GM23338 (cell line): ENCODE measurements around the gene IMPDH1. TPM values are rescaled to one million over a fixed set of nuclear protein-coding genes. Genes with fewer than 3 reads are reported as not detected.

Experiments
- ATAC-seq: fragments of 200-7000 bp; cut with Tn5 transposase; 3 replicates; pipeline ENCODE4 v1.9.1; 2020
- DNase-seq: peaks from one replicate; pipeline ENCODE4 v3.0.0-alpha.2; 2015; ENCODE audit warnings: low spot score
- H2AFZ ChIP-seq: fragments of 200-600 bp; sonication (generic); 2 replicates; pipeline ENCODE4 v1.8.0; 2016; ENCODE audit warnings: antibody characterized with exemption, mild to moderate bottlenecking, moderate library complexity
- H3F3A ChIP-seq: fragments of 200-600 bp; sonication (generic); replicated peaks from 2 replicates; pipeline ENCODE4 v1.8.0; 2017; ENCODE audit warnings: antibody characterized with exemption, mixed run types, low read depth
- H3K27ac ChIP-seq: fragments of 200-600 bp; sonication (generic); 2 replicates; pipeline ENCODE4 v1.6.1; 2016; ENCODE audit warnings: low read depth
- H3K27me3 ChIP-seq: fragments of 200-600 bp; sonication (generic); 2 replicates; pipeline ENCODE4 v1.8.0; 2016; ENCODE audit warnings: mild to moderate bottlenecking, mixed run types, moderate library complexity; ENCODE audit not compliant: insufficient read depth
- H3K36me3 ChIP-seq: fragments of 200-600 bp; sonication (generic); 2 replicates; pipeline ENCODE4 v1.8.0; 2016; ENCODE audit warnings: mild to moderate bottlenecking; ENCODE audit not compliant: insufficient read depth
- H3K4me1 ChIP-seq: fragments of 200-600 bp; sonication (generic); 2 replicates; pipeline ENCODE4 v1.8.0; 2016; ENCODE audit warnings: mild to moderate bottlenecking, moderate library complexity; ENCODE audit not compliant: insufficient read depth
- H3K4me2 ChIP-seq: fragments of 200-600 bp; sonication (generic); 2 replicates; pipeline ENCODE4 v1.7.1; 2017; ENCODE audit warnings: mixed run types
- H3K4me3 ChIP-seq: fragments of 200-600 bp; sonication (generic); 2 replicates; pipeline ENCODE4 v1.6.1; 2016; ENCODE audit warnings: mixed run types
- H3K79me2 ChIP-seq: fragments of 200-600 bp; sonication (generic); replicated peaks from 2 replicates; pipeline ENCODE4 v1.8.0; 2017; ENCODE audit warnings: mild to moderate bottlenecking; ENCODE audit not compliant: insufficient read depth
- H3K9me2 ChIP-seq: fragments of 200-600 bp; sonication (generic); 2 replicates; pipeline ENCODE4 v1.8.0; 2017; ENCODE audit not compliant: insufficient read depth
- H4K20me1 ChIP-seq: fragments of 200-600 bp; sonication (generic); replicated peaks from 2 replicates; pipeline ENCODE4 v1.8.0; 2017; ENCODE audit warnings: mild to moderate bottlenecking; ENCODE audit not compliant: insufficient read depth
- H3K27ac Mint-ChIP-seq: 2 replicates; pipeline ENCODE4 v1.8.0; 2020; ENCODE audit warnings: inconsistent platforms, mild to moderate bottlenecking, moderate library complexity, mixed read lengths
- H3K27me3 Mint-ChIP-seq: 3 replicates; pipeline ENCODE4 v1.8.0; 2022; ENCODE audit warnings: low read depth, mild to moderate bottlenecking, moderate library complexity, mixed read lengths, inconsistent platforms; ENCODE audit not compliant: insufficient read depth, poor library complexity
- H3K36me3 Mint-ChIP-seq: 3 replicates; pipeline ENCODE4 v1.8.0; 2021; ENCODE audit warnings: low read depth, mild to moderate bottlenecking, inconsistent platforms, moderate library complexity, mixed read lengths
- H3K4me1 Mint-ChIP-seq: 3 replicates; pipeline ENCODE4 v1.8.0; 2020; ENCODE audit warnings: mild to moderate bottlenecking, inconsistent platforms, mixed read lengths
- H3K4me3 Mint-ChIP-seq: 3 replicates; pipeline ENCODE4 v1.8.0; 2021; ENCODE audit warnings: moderate library complexity, mild to moderate bottlenecking, inconsistent platforms, mixed read lengths
- H3K9me3 Mint-ChIP-seq: 3 replicates; pipeline ENCODE4 v1.8.0; 2020; ENCODE audit warnings: moderate library complexity, mild to moderate bottlenecking, inconsistent platforms, mixed read lengths
- CREB1 ChIP-seq: fragments of 250-450 bp; sonication (Bioruptor Pico); IDR thresholded peaks from 2 replicates; pipeline ENCODE4 v1.5.0; 2020; ENCODE audit warnings: low read depth, mild to moderate bottlenecking, moderate library complexity
- EZH2 ChIP-seq: fragments of 200-600 bp; sonication (generic); IDR thresholded peaks from one replicate; pipeline ENCODE4 v1.8.0; 2017; ENCODE audit warnings: antibody characterized with exemption, mild to moderate bottlenecking, low read depth; ENCODE audit not compliant: unreplicated experiment
- EZH2phosphoT487 ChIP-seq: fragments of 200-600 bp; sonication (generic); IDR thresholded peaks from one replicate; pipeline ENCODE4 v1.8.1; 2018; ENCODE audit warnings: antibody characterized with exemption; ENCODE audit not compliant: unreplicated experiment
- JUNB ChIP-seq: IDR thresholded peaks from one replicate; pipeline ENCODE4 v1.6.1; 2016; ENCODE audit warnings: antibody characterized with exemption; ENCODE audit not compliant: unreplicated experiment
- NANOG ChIP-seq: IDR thresholded peaks from 2 replicates; pipeline ENCODE4 v1.6.1; 2016; ENCODE audit warnings: antibody characterized with exemption, borderline replicate concordance
- POLR2AphosphoS5 ChIP-seq: IDR thresholded peaks from 2 replicates; pipeline ENCODE4 v1.6.1; 2016; ENCODE audit warnings: antibody characterized with exemption, low read depth
- STAT1 ChIP-seq: IDR thresholded peaks from one replicate; pipeline ENCODE4 v1.6.1; 2016; ENCODE audit warnings: antibody characterized with exemption; ENCODE audit not compliant: unreplicated experiment
- ZNF114 ChIP-seq: fragments of 250-450 bp; sonication (Bioruptor Pico); IDR thresholded peaks from 2 replicates; pipeline ENCODE4 v1.5.0; 2020; ENCODE audit warnings: mild to moderate bottlenecking, moderate library complexity
- ZNF331 ChIP-seq: fragments of 250-450 bp; sonication (Bioruptor Pico); IDR thresholded peaks from 2 replicates; pipeline ENCODE4 v1.5.0; 2020; ENCODE audit warnings: low read depth, mild to moderate bottlenecking, moderate library complexity
- ZNF462 ChIP-seq: fragments of 250-450 bp; sonication (Bioruptor Pico); IDR thresholded peaks from 2 replicates; pipeline ENCODE4 v1.5.0; 2020; ENCODE audit warnings: mild to moderate bottlenecking, moderate library complexity
- polyA plus RNA-seq: library from polyadenylated mRNA; unstranded; fragments of >200 nt; fragmentation: Nextera tagmentation; extraction: Ambion mirVana; gene quantifications from 2 replicates; pipeline ENCODE4 v1.2.1, GENCODE V29; 2016
- total RNA-seq: library from RNA; depleted of rRNA; stranded (reverse); fragments of >200 nt; shearing (Covaris generic); gene quantifications from 2 replicates; pipeline ENCODE4 v1.2.3, GENCODE V29; 2014
- TF ChIP-seq, protein P1 (sequence below): IDR thresholded peaks from one replicate; pipeline ENCODE4 v1.6.1; 2018; ENCODE audit warnings: antibody characterized with exemption; ENCODE audit not compliant: unreplicated experiment
- TF ChIP-seq, protein P2 (sequence below): IDR thresholded peaks from 2 replicates; pipeline ENCODE4 v1.6.1; 2016; ENCODE audit warnings: antibody characterized with exemption
- TF ChIP-seq, protein P3 (sequence below), 2 experiments: fragments of 200-600 bp in 1 of 2; sonication (generic) in 1 of 2; conservative IDR thresholded peaks; 2 replicates each; pipeline versions ENCODE4 v1.5.1 to v1.6.1; 2016 to 2017; ENCODE audit warnings: antibody characterized with exemption in 2 of 2, low read depth in 2 of 2, mild to moderate bottlenecking in 2 of 2, moderate library complexity in 1 of 2

IMPDH1 gene
- total and polyA plus RNA-seq, 2 experiments from 2014 or later = 16.4 to 48.3 TPM

DNA sequence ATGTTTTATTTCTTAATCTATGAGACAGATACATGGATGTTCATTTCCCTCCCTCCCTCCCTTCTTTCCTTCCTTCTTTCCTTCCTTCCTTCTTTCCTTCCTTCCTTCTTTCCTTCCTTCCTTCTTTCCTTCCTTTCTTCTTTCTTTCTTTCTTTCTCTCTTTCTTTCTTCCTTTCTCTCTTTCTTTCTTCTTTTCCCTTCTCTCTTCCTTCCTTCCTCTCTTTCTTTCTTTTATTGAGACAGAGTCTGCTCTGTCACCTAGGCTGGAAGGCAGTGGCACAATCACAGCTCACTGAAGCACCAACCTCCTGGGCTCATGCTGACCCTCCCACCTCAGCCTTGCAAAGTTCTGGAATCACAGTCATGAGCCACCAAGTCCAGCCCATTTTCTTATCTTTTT lies 42.8 kb downstream of the IMPDH1 start:
- no peak overlapping the region for H3K27ac Mint-ChIP-seq

More for the DNA sequence above, 42.8 kb downstream of the IMPDH1 start:
- H3K9me2 ChIP-seq = no peaks in the 10 kb centered on the region
- 0 out of 2 replicates have a peak, but pooled peaks cover 4% of the 10 kb centered on the region for H4K20me1 ChIP-seq
- no peaks in the 10 kb centered on the region; the same call in 2 of the 3 replicates for H3K36me3 Mint-ChIP-seq
- H3K27me3 ChIP-seq = peaks cover 66% of the 10 kb centered on the region
- H3K4me3 ChIP-seq = no peak overlapping the region
- H3K27me3 Mint-ChIP-seq = peaks cover 40% of the 10 kb centered on the region
- H3K9me3 Mint-ChIP-seq = no peaks in the 10 kb centered on the region
- H3K4me2 ChIP-seq = no peak overlapping the region
- H3K79me2 ChIP-seq = no peaks in the 10 kb centered on the region
- no peak overlapping the region for H3K4me3 Mint-ChIP-seq
- no peak overlapping the region for H3K27ac ChIP-seq
- DNase-seq (no peak), ATAC-seq (no peak)
- no peaks in the 10 kb centered on the region; the same call in none of the 2 replicates for H3F3A ChIP-seq
- peaks cover 2% of the 10 kb centered on the region; the same call in 2 of the 3 replicates for H3K4me1 Mint-ChIP-seq
- no peak overlapping the region for H2AFZ ChIP-seq
- H3K36me3 ChIP-seq = no peaks in the 10 kb centered on the region
- no peak for TF ChIP-seq ZNF462 (CRISPR knock-in tag)
- no peak for TF ChIP-seq EZH2phosphoT487
- TF ChIP-seq ZNF114 (CRISPR knock-in tag) = no peak
- TF ChIP-seq, protein P1, sequence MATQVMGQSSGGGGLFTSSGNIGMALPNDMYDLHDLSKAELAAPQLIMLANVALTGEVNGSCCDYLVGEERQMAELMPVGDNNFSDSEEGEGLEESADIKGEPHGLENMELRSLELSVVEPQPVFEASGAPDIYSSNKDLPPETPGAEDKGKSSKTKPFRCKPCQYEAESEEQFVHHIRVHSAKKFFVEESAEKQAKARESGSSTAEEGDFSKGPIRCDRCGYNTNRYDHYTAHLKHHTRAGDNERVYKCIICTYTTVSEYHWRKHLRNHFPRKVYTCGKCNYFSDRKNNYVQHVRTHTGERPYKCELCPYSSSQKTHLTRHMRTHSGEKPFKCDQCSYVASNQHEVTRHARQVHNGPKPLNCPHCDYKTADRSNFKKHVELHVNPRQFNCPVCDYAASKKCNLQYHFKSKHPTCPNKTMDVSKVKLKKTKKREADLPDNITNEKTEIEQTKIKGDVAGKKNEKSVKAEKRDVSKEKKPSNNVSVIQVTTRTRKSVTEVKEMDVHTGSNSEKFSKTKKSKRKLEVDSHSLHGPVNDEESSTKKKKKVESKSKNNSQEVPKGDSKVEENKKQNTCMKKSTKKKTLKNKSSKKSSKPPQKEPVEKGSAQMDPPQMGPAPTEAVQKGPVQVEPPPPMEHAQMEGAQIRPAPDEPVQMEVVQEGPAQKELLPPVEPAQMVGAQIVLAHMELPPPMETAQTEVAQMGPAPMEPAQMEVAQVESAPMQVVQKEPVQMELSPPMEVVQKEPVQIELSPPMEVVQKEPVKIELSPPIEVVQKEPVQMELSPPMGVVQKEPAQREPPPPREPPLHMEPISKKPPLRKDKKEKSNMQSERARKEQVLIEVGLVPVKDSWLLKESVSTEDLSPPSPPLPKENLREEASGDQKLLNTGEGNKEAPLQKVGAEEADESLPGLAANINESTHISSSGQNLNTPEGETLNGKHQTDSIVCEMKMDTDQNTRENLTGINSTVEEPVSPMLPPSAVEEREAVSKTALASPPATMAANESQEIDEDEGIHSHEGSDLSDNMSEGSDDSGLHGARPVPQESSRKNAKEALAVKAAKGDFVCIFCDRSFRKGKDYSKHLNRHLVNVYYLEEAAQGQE = no peak
- no peak for TF ChIP-seq POLR2AphosphoS5
- no peak for TF ChIP-seq NANOG
- TF ChIP-seq STAT1 = no peak
- TF ChIP-seq, protein P2, sequence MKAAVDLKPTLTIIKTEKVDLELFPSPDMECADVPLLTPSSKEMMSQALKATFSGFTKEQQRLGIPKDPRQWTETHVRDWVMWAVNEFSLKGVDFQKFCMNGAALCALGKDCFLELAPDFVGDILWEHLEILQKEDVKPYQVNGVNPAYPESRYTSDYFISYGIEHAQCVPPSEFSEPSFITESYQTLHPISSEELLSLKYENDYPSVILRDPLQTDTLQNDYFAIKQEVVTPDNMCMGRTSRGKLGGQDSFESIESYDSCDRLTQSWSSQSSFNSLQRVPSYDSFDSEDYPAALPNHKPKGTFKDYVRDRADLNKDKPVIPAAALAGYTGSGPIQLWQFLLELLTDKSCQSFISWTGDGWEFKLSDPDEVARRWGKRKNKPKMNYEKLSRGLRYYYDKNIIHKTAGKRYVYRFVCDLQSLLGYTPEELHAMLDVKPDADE = no peak
- TF ChIP-seq CREB1 = no peak
- TF ChIP-seq JUNB = no peak
- TF ChIP-seq EZH2 = no peak
- TF ChIP-seq, protein P3, sequence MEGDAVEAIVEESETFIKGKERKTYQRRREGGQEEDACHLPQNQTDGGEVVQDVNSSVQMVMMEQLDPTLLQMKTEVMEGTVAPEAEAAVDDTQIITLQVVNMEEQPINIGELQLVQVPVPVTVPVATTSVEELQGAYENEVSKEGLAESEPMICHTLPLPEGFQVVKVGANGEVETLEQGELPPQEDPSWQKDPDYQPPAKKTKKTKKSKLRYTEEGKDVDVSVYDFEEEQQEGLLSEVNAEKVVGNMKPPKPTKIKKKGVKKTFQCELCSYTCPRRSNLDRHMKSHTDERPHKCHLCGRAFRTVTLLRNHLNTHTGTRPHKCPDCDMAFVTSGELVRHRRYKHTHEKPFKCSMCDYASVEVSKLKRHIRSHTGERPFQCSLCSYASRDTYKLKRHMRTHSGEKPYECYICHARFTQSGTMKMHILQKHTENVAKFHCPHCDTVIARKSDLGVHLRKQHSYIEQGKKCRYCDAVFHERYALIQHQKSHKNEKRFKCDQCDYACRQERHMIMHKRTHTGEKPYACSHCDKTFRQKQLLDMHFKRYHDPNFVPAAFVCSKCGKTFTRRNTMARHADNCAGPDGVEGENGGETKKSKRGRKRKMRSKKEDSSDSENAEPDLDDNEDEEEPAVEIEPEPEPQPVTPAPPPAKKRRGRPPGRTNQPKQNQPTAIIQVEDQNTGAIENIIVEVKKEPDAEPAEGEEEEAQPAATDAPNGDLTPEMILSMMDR (conservative IDR thresholded peaks at IDR 0.05; ENCODE audit: low read depth in 2 of 2) = no peak
- no peak for TF ChIP-seq ZNF331 (CRISPR knock-in tag)
- no peaks in the 10 kb centered on the region for H3K4me1 ChIP-seq
